HG02588 (cell line): ENCODE data around the gene USP26.
"Not testable (repeated sequence)": the region's sequence is repeated elsewhere in the genome, so short reads cannot be mapped to it uniquely, and the experiment has no call there.

Experiments
- ATAC-seq: cut with Tn5 transposase; IDR thresholded peaks from one replicate; pipeline ENCODE4 v1.9.1; 2021; ENCODE audit warnings: mild to moderate bottlenecking, moderate library complexity; ENCODE audit not compliant: unreplicated experiment

USP26 gene

GRCh38 chrX:133044145-133044786 is 52.6 kb downstream of the USP26 start:
- ATAC-seq = not testable (repeated sequence)

DNA sequence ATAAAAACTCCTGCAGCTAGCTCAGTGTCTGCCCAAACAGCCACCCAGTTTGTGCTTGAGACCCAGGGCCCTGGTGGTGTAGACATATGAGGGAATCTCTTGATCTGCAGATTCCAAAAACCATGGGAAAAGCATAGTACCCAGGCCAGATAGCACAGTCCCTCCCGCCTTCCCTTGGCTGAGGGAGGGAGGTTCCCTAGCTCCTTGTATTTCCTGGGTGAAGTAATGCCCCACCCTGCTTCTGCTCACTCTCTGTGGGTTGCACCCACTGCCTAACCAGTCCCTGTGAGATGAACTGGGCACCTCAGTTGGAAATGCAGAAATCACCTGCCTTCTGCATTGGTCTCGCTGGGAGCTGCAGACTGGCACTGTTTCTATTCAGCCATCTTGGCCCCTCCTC is 54.6 kb downstream of the USP26 start:
- no peak for ATAC-seq

- ATAC-seq = no peak
Measured at GRCh38 chrX:133033010-133033409, 63.9 kb downstream of the USP26 start.

DNA sequence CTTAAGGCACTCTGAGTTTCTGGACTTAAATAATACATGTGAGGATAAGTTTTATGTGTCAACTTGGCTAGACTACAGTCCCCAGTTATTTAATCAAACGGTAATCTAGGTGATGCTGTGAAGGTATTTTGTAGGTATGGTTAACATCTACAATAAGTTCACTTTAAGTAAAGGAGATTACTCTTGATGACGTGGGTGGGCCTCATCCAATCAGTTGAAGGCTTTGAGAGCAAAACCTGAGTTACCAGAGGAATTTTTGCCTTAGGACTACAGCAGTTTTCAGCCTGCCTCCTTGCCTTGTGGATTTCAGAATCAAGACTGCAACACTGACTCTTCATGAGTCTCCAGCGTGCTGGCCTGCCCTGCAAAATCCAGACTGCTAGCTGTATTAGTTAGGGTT is 78.7 kb downstream of the USP26 start:
- ATAC-seq = no peak

DNA sequence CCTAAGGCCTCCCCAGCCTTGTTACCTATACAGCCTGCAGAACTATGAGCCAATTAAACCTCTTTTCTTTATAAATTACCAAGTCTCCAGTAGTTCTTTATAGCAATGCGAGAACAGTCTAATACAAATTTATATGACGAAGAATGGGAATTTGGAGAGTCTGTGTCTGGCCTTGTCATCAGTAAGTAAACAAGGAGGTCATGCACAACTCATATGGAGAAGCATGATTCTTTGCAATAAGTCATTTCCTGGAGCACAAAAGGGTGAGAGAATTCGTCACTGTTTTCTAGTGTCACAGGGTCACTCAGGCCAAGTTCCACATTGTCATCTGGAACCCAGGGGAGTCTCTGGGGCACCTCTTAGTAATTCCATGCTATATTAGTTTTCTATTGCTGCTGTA is 89.5 kb downstream of the USP26 start:
- no peak for ATAC-seq

DNA sequence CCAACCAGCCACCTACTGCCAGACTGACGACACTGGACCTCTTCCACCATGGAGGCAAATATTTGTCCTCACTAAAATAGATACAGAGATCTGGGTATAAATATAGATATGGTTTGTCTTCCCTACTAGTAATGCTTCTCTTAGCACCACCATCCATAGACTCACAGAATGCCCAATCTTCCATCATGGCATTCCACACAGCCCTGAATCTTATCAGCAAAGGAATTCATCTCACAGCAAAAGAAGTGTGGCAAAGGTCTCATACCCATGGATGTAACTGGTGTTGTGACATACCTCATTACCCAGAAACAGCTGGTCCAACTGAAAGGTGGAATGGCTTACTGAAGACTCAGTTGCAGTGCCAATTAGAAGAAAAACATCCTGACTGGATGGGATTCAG is 91.3 kb downstream of the USP26 start:
- ATAC-seq = no peak

- no peak for ATAC-seq
Measured at GRCh38 chrX:133005042-133005441, 91.9 kb downstream of the USP26 start.

DNA sequence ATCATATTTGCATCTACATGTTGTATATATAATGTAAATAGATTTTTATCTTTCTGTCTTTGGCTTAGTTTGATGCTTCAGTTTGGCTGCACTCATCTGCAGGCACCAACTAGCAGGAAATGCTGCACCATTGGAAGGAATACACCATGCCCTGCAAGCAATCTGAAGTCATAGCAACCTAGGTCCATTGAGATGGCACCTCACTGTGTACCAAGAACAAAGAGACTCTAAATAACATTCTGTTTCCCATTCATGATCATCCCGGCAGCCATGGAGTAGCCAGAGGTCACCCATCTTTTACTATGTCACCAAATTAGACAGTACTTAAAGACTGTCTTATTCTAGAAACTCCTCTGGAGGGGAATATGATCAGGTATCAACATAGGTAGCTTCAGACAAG is 97.7 kb downstream of the USP26 start:
- ATAC-seq = no peak

GRCh38 chrX:132990835-132991234 is 106.1 kb downstream of the USP26 start:
- no peak for ATAC-seq

DNA sequence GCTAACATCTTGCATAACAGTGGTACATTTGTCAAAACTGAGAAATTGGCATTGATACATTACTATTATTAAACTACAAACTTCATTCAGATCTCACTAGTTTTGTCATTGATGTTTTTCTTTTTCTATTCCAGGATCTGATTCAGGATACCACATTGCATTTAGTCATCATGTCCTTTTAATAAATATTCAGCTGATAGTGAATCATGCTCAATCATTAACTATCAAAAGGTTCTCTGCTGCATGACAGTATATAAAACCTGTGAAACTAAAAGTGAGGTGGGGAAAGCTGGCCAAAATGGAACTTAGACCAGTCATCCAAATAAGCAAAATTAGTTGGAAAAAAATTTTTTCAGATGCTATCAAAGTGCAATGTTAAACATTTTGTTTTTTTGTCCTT is 110.4 kb downstream of the USP26 start:
- ATAC-seq = no peak

DNA sequence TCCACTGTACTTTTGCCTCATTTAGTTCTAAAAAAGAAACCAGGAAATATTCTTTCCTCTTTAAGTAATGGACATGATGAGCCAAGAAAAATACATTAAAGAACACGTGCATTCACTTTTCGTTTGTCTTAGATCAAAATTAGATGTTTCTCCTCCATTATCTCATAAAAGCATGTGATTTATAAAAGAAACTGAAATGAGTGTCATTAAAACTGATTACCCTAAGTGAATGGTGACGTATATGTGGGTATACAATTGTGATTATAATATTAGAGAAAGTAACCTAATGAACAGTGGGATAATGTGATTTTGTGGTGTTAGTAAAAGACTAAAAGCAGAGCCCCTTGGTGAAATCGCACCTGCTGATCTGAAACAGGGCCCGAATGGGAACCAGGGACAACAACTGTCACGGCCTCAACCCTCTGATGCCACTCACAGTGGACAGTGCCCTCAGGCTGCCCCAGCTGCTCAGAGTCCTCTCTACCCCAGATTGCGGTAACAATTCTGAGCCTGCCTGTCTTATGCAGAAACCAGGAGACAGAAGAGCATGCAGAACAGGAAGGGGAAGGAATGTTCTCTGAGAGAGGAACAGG is 112.8 kb downstream of the USP26 start:
- no peak for ATAC-seq

GRCh38 chrX:132983496-132983895 is 113.4 kb downstream of the USP26 start:
- ATAC-seq = no peak

DNA sequence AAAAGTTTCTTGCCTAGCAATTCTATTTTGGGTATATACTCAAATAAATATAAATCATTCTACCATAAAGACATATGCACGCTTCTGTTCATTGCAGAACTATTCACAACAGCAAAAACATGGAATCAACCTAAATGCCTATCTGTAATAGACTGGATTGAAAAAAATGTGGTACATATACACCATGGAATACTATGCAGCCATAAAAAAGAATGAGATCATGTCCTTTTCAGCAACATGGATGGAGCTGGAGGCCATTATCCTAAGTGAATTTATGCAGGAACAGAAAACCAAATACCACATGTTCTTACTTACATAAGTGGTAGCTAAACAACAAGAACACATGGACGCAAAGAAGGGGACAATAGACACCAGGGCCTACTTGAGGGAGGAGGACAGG is 116.9 kb downstream of the USP26 start:
- not testable (repeated sequence) for ATAC-seq
